Endothelial cell of umbilical vein (primary cell): ENCODE measurements around the gene GAP43. TPM values are rescaled to one million over a fixed set of nuclear protein-coding genes. Genes with fewer than 3 reads are reported as not detected.

Source experiments
- BruUV-seq: library from RNA; stranded (reverse); fragments of 400-500 nt; replicated peaks from 2 replicates; lab custom pipeline; 2021; lab: Mats Ljungman, UMichigan
- CTCF ChIA-PET: fragments of 300-600, 350-600 bp; sonication (Branson Sonifier 250); formaldehyde crosslinking; loops from one replicate; lab custom pipeline; 2021; ENCODE audit warnings: antibody characterized with exemption, inconsistent platforms; lab: Charles Lee
- POLR2A ChIA-PET: fragments of 300-600, 350-600 bp; sonication (Branson Sonifier 250); formaldehyde crosslinking; loops from one replicate; lab custom pipeline; 2021; ENCODE audit warnings: antibody characterized with exemption, inconsistent platforms; lab: Charles Lee
- DNase-seq: peaks from one replicate; pipeline ENCODE4 v3.0.0-alpha.2; 2011; ENCODE audit warnings: low read depth, low spot score
- FAIRE-seq: peaks from 2 replicates; lab custom pipeline; 2011; peaks lifted over from hg19 to GRCh38; lab: Jason Lieb, UNC
- H2AFZ ChIP-seq: 2 replicates; pipeline ENCODE4 v1.6.0; 2012; ENCODE audit warnings: low read depth, low read length, control low read depth, inconsistent platforms
- H3K27ac ChIP-seq: 2 replicates; pipeline ENCODE4 v1.5.1; 2011; ENCODE audit warnings: low read depth, mild to moderate bottlenecking, control low read depth, low read length, moderate library complexity; ENCODE audit not compliant: insufficient read depth
- H3K27me3 ChIP-seq, 2 experiments: 2 replicates each; pipeline versions ENCODE4 v1.6.0 to v1.6.1; 2011; ENCODE audit warnings: low read length in 2 of 2, mixed read lengths in 1 of 2; ENCODE audit not compliant: control insufficient read depth in 2 of 2, insufficient read depth in 2 of 2
- H3K36me3 ChIP-seq, 2 experiments: 2 replicates in 1 of 2; 3 replicates in 1 of 2; pipeline ENCODE4 v1.5.1; 2011; ENCODE audit warnings: low read length in 2 of 2, mild to moderate bottlenecking in 1 of 2, moderate library complexity in 1 of 2; ENCODE audit not compliant: control insufficient read depth in 2 of 2, insufficient read depth in 2 of 2; ENCODE audit errors: extremely low read depth in 1 of 2
- H3K4me1 ChIP-seq: 3 replicates; pipeline ENCODE4 v1.5.1; 2011; ENCODE audit warnings: mild to moderate bottlenecking, low read length; ENCODE audit not compliant: control insufficient read depth, insufficient read depth; ENCODE audit errors: extremely low read depth
- H3K4me2 ChIP-seq: 2 replicates; pipeline ENCODE4 v1.6.1; 2011; ENCODE audit warnings: low read length, control low read depth, mixed read lengths; ENCODE audit not compliant: insufficient read depth
- H3K4me3 ChIP-seq, 3 experiments: fragments of 200-600 bp in 1 of 3; sonication (generic), shearing (Covaris generic) in 1 of 3; replicated peaks in 1 of 3; 2 replicates each; pipeline ENCODE4 v1.5.1; 2011 to 2016; ENCODE audit warnings: control low read depth in 3 of 3, low read length in 3 of 3, mild to moderate bottlenecking in 2 of 3, inconsistent platforms in 1 of 3, low read depth in 1 of 3, moderate library complexity in 1 of 3; ENCODE audit not compliant: insufficient read depth in 1 of 3
- H3K79me2 ChIP-seq: 2 replicates; pipeline ENCODE4 v1.6.0; 2012; ENCODE audit warnings: low read length, inconsistent platforms; ENCODE audit not compliant: control insufficient read depth, insufficient read depth
- H3K9ac ChIP-seq: replicated peaks from 2 replicates; pipeline ENCODE3; 2011; ENCODE audit warnings: low read length, control low read depth; ENCODE audit not compliant: insufficient read depth; ENCODE audit errors: extremely low read depth
- H3K9me1 ChIP-seq: replicated peaks from 3 replicates; pipeline ENCODE4 v1.6.0; 2011; ENCODE audit warnings: mild to moderate bottlenecking, low read length; ENCODE audit not compliant: control insufficient read depth, insufficient read depth; ENCODE audit errors: extremely low read depth
- H3K9me3 ChIP-seq: replicated peaks from 2 replicates; pipeline ENCODE4 v1.5.1; 2012; ENCODE audit warnings: low read length, inconsistent platforms; ENCODE audit not compliant: control insufficient read depth, insufficient read depth
- H4K20me1 ChIP-seq: replicated peaks from 2 replicates; pipeline ENCODE3; 2011; ENCODE audit warnings: mild to moderate bottlenecking, low read length; ENCODE audit not compliant: control insufficient read depth, insufficient read depth; ENCODE audit errors: extremely low read depth
- EZH2 ChIP-seq: IDR thresholded peaks from 2 replicates; pipeline ENCODE4 v1.6.1; 2012; ENCODE audit warnings: borderline replicate concordance, low read depth, mild to moderate bottlenecking, moderate library complexity, low read length, inconsistent platforms; ENCODE audit not compliant: severe bottlenecking
- FOS ChIP-seq: IDR thresholded peaks from 2 replicates; pipeline ENCODE4 v1.6.1; 2011; ENCODE audit warnings: mild to moderate bottlenecking, low read length, moderate library complexity, borderline replicate concordance; ENCODE audit not compliant: insufficient read depth
- GATA2 ChIP-seq: IDR thresholded peaks from 2 replicates; pipeline ENCODE4 v1.7.0; 2011; ENCODE audit warnings: low read depth, mild to moderate bottlenecking, moderate library complexity, mixed read lengths, low read length; ENCODE audit not compliant: insufficient read length, insufficient read depth
- JUN ChIP-seq: IDR thresholded peaks from 2 replicates; pipeline ENCODE4 v1.6.1; 2011; ENCODE audit warnings: borderline replicate concordance, low read depth; ENCODE audit not compliant: insufficient read length, insufficient read depth
- MYC ChIP-seq: IDR thresholded peaks from one replicate; pipeline ENCODE4 v1.6.1; 2011; ENCODE audit warnings: mild to moderate bottlenecking, low read depth, low read length
- POLR2A ChIP-seq: IDR thresholded peaks from 2 replicates; pipeline ENCODE4 v1.6.1; 2012; ENCODE audit warnings: low read depth, mild to moderate bottlenecking, control low read depth, low read length
- POLR2AphosphoS5 ChIP-seq: IDR thresholded peaks from 2 replicates; pipeline ENCODE4 v1.6.1; 2012; ENCODE audit warnings: low read depth, mild to moderate bottlenecking, control low read depth, low read length, moderate library complexity; ENCODE audit not compliant: insufficient read depth
- dilution Hi-C: fragments of 300-500 bp; cut with MboI; formaldehyde crosslinking; loops from one replicate; pipeline ENCODE4 v1.15.0; 2019; ENCODE audit warnings: low sequenced_read_pairs; ENCODE audit not compliant: extremely low pct_ligation_motif_present
- intact Hi-C: fragments of 100-400 bp; cut with micrococcal nuclease; formaldehyde crosslinking; loops from one replicate; pipeline ENCODE4 v1.10.0; 2022
- polyA plus RNA-seq, 4 experiments: library from polyadenylated mRNA; depleted of rRNA in 3 of 4; stranded (reverse) in 3 of 4; unstranded in 1 of 4; fragments of >200 nt; gene quantifications; 2 replicates each; pipeline versions ENCODE4 v1.2.1 to v1.2.3, GENCODE V29; 2011 to 2012; ENCODE audit warnings: missing spikeins in 1 of 4
- total RNA-seq: library from RNA; stranded (reverse); gene quantifications from 2 replicates; pipeline ENCODE4 v1.2.3, GENCODE V29; 2021
- TF ChIP-seq, protein P1 (sequence below), 2 donors: IDR thresholded peaks; 1 replicate in 1 of 2; 2 replicates in 1 of 2; pipeline ENCODE4 v1.5.1; 2011; ENCODE audit warnings: low read length in 2 of 2, mild to moderate bottlenecking in 2 of 2, moderate library complexity in 2 of 2, control low read depth in 1 of 2, inconsistent platforms in 1 of 2, low read depth in 1 of 2; ENCODE audit not compliant: insufficient read depth in 1 of 2; ENCODE audit errors: extremely low read depth in 1 of 2
- TF ChIP-seq, protein P2 (sequence below): IDR thresholded peaks from 2 replicates; pipeline ENCODE4 v1.6.1; 2011; ENCODE audit not compliant: insufficient read depth, insufficient read length

Gene GAP43
- total and polyA plus RNA-seq, 2 donors (not counting 3 experiments of a cell fraction or from before 2014, with no cell fraction given), result 0.06 TPM; not detected in 1

DNA sequence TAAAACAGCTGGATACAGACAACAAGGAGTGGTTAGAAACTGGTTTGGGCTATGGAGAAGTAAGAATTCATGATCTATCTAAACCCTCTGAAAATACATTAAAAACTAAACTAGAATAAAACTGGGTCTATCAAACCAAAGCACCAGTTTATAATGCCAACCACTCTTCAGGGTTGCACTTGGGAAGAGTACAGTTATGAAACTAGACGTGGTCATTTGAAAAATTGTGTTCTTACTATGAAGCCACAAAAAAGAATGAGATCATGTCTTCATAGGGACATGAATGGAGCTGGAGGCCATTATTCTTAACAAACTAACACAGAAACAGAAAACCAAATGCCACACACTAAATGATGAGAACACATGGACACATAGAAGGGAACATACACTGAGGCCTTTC is 103.8 kb downstream of the GAP43 start:
- Histone ChIP-seq H4K20me1 (no peaks in the 10 kb centered on the region), H3K9me3 (no peaks in the 10 kb centered on the region), H3K9me1 (no peaks in the 10 kb centered on the region), H3K27me3 (no peaks in the 10 kb centered on the region), H3K4me3 (no peak overlapping the region), H3K36me3 (no peaks in the 10 kb centered on the region), H3K79me2 (no peaks in the 10 kb centered on the region), H3K4me2 (no peak overlapping the region), H3K9ac (no peak overlapping the region), H3K27ac (no peak overlapping the region), H2AFZ (no peak overlapping the region), H3K4me1 (no peaks in the 10 kb centered on the region)
- intact Hi-C loops (no loop called here), dilution Hi-C loops (no loop called here)
- BruUV-seq, result no TSS peak
- CTCF ChIA-PET, result no interaction called here
- TF ChIP-seq JUN, result no peak
- no peak for TF ChIP-seq MYC
- no peak for TF ChIP-seq EZH2
- TF ChIP-seq FOS, result no peak
- no peak for TF ChIP-seq POLR2A
- TF ChIP-seq, protein P1, sequence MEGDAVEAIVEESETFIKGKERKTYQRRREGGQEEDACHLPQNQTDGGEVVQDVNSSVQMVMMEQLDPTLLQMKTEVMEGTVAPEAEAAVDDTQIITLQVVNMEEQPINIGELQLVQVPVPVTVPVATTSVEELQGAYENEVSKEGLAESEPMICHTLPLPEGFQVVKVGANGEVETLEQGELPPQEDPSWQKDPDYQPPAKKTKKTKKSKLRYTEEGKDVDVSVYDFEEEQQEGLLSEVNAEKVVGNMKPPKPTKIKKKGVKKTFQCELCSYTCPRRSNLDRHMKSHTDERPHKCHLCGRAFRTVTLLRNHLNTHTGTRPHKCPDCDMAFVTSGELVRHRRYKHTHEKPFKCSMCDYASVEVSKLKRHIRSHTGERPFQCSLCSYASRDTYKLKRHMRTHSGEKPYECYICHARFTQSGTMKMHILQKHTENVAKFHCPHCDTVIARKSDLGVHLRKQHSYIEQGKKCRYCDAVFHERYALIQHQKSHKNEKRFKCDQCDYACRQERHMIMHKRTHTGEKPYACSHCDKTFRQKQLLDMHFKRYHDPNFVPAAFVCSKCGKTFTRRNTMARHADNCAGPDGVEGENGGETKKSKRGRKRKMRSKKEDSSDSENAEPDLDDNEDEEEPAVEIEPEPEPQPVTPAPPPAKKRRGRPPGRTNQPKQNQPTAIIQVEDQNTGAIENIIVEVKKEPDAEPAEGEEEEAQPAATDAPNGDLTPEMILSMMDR (IDR thresholded peaks at IDR 0.05; ENCODE audit: extremely low read depth in 1 of 2, insufficient read depth in 1 of 2, low read depth in 1 of 2, low read length in 2 of 2), result no peak
- TF ChIP-seq, protein P2, sequence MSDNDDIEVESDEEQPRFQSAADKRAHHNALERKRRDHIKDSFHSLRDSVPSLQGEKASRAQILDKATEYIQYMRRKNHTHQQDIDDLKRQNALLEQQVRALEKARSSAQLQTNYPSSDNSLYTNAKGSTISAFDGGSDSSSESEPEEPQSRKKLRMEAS, result no peak
- TF ChIP-seq GATA2, result no peak
- TF ChIP-seq POLR2AphosphoS5, result no peak
- FAIRE-seq, result no peak
- POLR2A ChIA-PET, result no interaction called here
- DNase-seq, result no peak
